ENCODE data around the gene CSNK1G3. TPM values are rescaled to one million over a fixed set of nuclear protein-coding genes. Genes with fewer than 3 reads are reported as not detected.

The CSNK1G3 gene
- total and polyA plus RNA-seq, 3 experiments from 2014 or later = 25.5 to 51.9 (median 48.3) TPM

DNA sequence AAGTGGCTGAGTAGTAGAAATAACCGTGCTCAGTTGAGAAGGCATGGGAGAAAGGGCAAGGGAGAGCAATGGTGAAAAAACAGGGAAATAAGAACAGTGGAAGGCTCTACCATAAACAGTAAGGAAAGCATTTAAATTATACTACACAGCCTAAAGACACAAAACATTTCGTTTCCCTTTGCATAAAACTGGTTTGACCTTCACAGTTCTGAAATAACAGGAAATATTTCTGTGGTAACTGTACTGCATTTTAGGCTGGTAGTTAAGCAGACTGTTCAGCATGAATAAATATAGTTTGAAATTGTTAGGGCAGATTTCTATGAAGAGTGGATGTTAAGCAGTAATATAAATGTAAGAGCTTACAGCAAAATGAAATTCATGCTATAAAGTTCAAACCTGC lies 147.5 kb downstream of the CSNK1G3 start:
- DNase-seq = no peak
- Mint-ChIP-seq H3K27me3 (peaks cover 15 to 21% of the 10 kb centered on the region in 2 donors), H3K27ac (no peak overlapping the region)

GRCh38 chr5:123664961-123665360 lies 153.0 kb downstream of the CSNK1G3 start:
- CTCF ChIA-PET = no interaction called here
- peaks cover 2 to 11% (median 8%) of the 10 kb centered on the region in 3 donors for H3K4me1 Mint-ChIP-seq
- Histone ChIP-seq H3K9me3 (ENCODE audit: low read length) (peaks cover 5% of the 10 kb centered on the region), H3K4me1 (ENCODE audit: insufficient read depth, low read length) (no peaks in the 10 kb centered on the region), H3K27ac (ENCODE audit: low read depth, low read length) (no peak overlapping the region), H3K4me3 (ENCODE audit: low read length) (no peak overlapping the region), H3K27me3 (ENCODE audit: insufficient read depth, low read length, poor library complexity, severe bottlenecking) (no peaks in the 10 kb centered on the region), H3K36me3 (ENCODE audit: insufficient read depth, low read length) (no peaks in the 10 kb centered on the region)
- peaks cover 0 to 11% (median 7%) of the 10 kb centered on the region in 5 donors for H3K9me3 Mint-ChIP-seq
- no peaks in the 10 kb centered on the region for H3K36me3 Mint-ChIP-seq
- peaks cover 6 to 12% of the 10 kb centered on the region in 2 donors for H3K27me3 Mint-ChIP-seq
- no peak overlapping the region for H3K4me3 Mint-ChIP-seq
- no peak overlapping the region for H3K27ac Mint-ChIP-seq
- DNase-seq = no peak
- POLR2A ChIA-PET = no interaction called here

More for the DNA sequence above, 147.5 kb downstream of the CSNK1G3 start:
- no peak overlapping the region for H3K4me3 ChIP-seq (ENCODE audit: low read length)
- Mint-ChIP-seq H3K36me3 (no peaks in the 10 kb centered on the region), H3K9me3 (peaks cover 0 to under 1% (median 0%) of the 10 kb centered on the region in 5 donors), H3K4me3 (no peak overlapping the region), H3K4me1 (no peaks in the 10 kb centered on the region)
- no peaks in the 10 kb centered on the region for H3K4me1 ChIP-seq (ENCODE audit: insufficient read depth, low read length)
- H3K9me3 ChIP-seq (ENCODE audit: low read length) = no peaks in the 10 kb centered on the region
- no peak overlapping the region for H3K27ac ChIP-seq (ENCODE audit: low read depth, low read length)
- no peaks in the 10 kb centered on the region for H3K27me3 ChIP-seq (ENCODE audit: insufficient read depth, low read length, poor library complexity, severe bottlenecking)
- POLR2A ChIA-PET = no interaction called here
- H3K36me3 ChIP-seq (ENCODE audit: insufficient read depth, low read length) = no peaks in the 10 kb centered on the region
- CTCF ChIA-PET = no interaction called here

DNA sequence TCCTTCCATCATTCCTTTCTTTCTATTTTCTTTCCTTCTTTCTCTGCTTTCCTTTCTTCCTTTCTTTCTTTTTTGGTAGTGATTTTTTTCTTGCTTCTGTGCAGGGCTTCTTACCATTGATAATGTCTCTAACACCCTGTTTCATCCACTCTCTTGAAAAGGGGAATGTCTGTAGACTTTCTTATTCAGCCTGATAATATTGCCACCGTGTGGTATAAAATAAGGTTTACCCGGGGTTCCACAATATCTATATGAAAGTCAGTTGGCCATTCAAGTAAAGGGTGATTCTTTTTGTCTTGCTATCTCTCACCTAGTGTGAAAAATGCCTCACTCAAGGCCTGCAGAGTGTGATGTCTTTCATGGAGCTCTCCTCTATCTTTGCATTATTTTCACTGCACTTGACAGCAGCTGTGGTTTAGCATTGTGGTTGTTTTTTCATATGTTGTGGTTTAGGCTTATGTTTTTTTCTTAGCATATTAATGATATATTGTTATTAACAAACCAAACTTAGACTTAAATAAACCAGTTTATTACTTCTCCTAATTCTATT lies 153.9 kb downstream of the CSNK1G3 start:
- peaks cover 0 to 8% of the 10 kb centered on the region in 2 donors for H3K27me3 Mint-ChIP-seq
- H3K27ac Mint-ChIP-seq = peak overlapping the region in 1 of 8 donors; percentile 15
- H3K9me3 Mint-ChIP-seq = peaks cover 0 to 11% (median 7%) of the 10 kb centered on the region in 5 donors
- Histone ChIP-seq H3K4me1 (ENCODE audit: insufficient read depth, low read length) (no peaks in the 10 kb centered on the region), H3K27ac (ENCODE audit: low read depth, low read length) (no peak overlapping the region), H3K9me3 (ENCODE audit: low read length) (peaks cover 5% of the 10 kb centered on the region), H3K4me3 (ENCODE audit: low read length) (no peak overlapping the region), H3K36me3 (ENCODE audit: insufficient read depth, low read length) (no peaks in the 10 kb centered on the region), H3K27me3 (ENCODE audit: insufficient read depth, low read length, poor library complexity, severe bottlenecking) (no peaks in the 10 kb centered on the region)
- H3K4me1 Mint-ChIP-seq = peaks cover 2 to 11% (median 8%) of the 10 kb centered on the region in 3 donors
- ChIA-PET CTCF (no interaction called here), POLR2A (no interaction called here)
- H3K36me3 Mint-ChIP-seq = no peaks in the 10 kb centered on the region
- no peak overlapping the region for H3K4me3 Mint-ChIP-seq
- no peak for DNase-seq

Other genes with a start within 250 kb of the CSNK1G3 start
- 10 to 100 TPM; 23.5 to 25.6 TPM for gene CEP120, start 88.8 kb upstream of the CSNK1G3 start, total RNA-seq
- gene CEP120, start 88.8 kb upstream of the CSNK1G3 start, polyA plus RNA-seq = 31.8 TPM

All from CD8-positive, alpha-beta memory T cell (primary cell).